GM21423 (cell line): ENCODE data around the gene IGFN1.

Experiments
- ATAC-seq: cut with Tn5 transposase; IDR thresholded peaks from one replicate; pipeline ENCODE4 v1.9.1; 2021; ENCODE audit warnings: mild to moderate bottlenecking, moderate library complexity; ENCODE audit not compliant: unreplicated experiment

IGFN1 gene

GRCh38 chr1:201190624-201191051 is at the start of gene IGFN1:
Gene IGFN1, plus strand, starts transcription at chr1:201190824. Its CDS starts 2,470 bp downstream, at chr1:201193294.
- ATAC-seq: no peak

DNA sequence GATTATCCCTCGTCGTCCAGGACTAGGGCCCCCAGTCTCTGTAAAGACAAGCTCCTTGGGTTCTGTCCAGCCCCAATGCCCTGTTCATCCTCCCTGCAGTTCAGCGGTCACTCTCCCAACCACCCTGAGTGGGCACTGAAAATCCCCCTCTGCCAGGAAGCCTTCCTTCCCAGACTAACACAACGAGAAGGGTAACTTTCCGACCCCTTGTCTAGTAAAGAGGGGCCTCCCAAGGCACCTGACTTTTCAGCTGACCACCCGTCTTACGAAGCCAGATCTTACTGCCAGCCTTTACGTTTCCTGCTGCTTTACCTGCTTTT is 49.7 kb upstream of the IGFN1 start:
- ATAC-seq: no peak

GRCh38 chr1:201141418-201141817 is 49.2 kb upstream of the IGFN1 start:
- ATAC-seq: no peak

DNA sequence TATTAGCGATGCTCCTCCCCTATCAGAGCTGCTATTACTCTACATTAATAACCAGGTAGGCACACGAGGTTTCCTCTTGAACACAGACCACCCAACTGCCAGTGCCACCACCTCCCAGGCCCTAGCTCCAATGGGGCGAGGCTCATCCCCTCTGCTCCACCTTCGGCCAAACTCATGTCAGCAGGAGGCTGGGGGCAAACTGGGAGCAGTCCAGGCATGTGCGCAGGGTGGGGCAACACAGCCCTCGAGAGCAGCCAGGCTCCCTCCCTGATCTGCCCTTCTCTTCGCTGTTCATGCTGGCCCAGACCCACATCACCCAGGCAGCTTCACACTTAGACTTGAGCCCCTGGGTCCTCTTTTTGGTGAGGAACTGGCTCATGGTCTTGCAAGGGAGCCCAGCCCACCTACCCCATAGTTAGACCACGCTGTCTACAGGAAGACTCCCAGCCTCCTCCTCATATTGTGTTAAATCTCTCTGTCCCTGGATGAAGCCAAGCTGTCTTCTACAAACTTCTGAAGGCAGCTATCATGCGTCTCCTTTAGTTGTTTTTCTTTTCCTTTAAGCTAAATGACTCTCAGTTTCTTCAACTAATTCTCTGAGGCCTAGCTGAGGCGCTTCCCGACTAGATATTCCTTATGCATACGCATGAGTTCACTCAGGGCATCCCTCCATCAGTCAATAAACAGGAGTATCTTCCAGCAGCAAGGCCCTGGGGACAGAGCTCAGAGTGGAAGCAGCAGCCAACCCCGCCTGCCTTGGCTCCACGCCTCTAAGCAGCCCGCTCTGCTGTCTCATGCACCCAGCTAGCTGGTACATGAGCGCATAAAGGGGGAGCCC is 48.4 kb upstream of the IGFN1 start:
- no peak for ATAC-seq

DNA sequence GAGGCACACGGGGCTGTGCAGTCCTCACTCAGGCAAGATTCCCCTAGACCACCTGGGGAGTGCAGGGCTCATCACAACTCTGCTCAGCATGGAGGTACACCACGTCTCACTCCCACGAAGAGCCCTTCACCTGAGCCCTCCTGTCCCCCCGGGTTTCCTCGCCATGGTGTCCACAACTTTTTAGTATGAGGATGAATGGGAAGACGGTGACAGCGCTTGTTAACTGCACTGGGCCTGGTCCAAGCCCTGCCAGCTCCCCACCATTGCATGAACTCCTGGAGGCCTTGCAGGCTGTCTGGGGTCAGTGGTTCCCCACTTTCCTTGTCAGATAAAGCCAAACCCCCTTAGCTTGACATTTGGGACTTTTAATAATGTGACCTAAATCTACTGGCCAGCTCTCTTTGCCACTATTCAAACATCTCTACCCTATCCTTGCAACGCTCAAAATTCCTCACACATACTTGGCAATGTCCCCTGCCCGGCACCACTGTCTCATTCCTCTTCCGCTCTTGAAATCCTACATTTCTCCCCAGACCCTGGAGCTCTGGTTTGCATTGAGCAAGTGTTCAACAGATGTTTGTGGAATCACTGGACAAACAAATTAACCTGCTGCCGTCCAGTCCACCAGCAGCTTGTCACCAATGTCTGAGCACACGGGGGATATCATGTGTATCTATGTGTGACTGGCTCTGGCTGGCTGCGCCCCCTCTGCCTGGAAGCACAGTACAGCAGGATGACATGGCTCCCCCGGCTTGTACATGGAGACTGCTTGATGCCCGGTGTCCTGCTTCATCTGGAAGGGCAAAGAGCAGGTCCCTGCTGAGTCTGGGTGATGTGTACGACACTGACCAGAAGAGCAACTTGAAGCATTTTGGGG is 47.5 kb upstream of the IGFN1 start:
- no peak for ATAC-seq

- ATAC-seq: no peak
Measured at GRCh38 chr1:201143726-201144635, 46.6 kb upstream of the IGFN1 start.

GRCh38 chr1:201144701-201145100 is 45.9 kb upstream of the IGFN1 start:
- ATAC-seq: no peak

GRCh38 chr1:201145132-201145531 is 45.5 kb upstream of the IGFN1 start:
- no peak for ATAC-seq

- ATAC-seq: no peak
Measured at GRCh38 chr1:201145816-201146215, 44.8 kb upstream of the IGFN1 start.

- ATAC-seq: no peak
Measured at GRCh38 chr1:201146626-201147390, 43.8 kb upstream of the IGFN1 start.

DNA sequence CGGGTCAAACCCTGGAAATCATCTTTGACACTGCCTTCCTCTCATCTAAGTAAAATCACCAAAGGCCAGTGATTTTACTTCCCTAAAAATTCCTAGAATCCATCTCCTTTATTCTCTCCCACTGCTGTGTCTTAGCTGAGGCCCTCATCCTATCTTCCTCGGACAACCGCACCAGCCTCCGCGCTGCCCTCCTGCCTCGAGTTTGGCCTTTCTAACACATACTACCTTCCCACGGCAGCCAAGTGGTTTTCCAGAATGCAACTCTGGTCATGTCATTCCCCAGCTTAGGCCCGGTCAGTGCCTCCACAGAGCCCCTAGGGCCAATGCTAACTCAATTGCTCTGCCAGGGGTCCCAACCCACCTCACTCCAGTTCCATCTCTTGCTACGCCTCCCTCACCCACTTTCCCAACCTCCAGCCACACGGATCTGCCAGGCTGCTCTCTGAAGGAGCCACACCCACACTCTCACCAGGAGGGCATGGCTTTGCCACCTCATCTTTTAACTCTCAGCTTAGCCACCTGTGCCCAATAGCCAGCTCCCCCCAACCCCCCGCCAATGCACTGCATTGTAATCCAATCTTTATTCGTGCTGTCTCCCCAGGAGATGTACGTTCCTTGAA is 43.1 kb upstream of the IGFN1 start:
- ATAC-seq: no peak

DNA sequence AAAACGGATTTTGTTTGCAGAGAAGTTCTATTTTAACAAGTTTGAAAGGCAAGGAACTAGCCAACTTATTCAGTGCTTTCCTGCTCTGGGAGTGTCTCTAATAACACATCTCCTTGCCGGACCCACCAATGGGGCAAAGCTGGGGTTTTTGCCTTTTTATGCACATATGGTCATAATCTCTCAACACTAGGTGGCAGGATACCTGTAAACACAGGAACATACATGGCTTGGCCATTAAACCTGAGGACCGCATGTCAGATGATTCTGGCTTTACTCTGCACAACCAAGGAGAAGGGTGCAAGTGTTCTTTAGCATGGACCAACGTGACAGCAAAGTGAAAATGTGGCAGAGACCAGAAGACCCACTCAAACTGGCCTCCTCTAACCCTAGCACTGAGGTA is 41.2 kb upstream of the IGFN1 start:
- ATAC-seq: no peak

DNA sequence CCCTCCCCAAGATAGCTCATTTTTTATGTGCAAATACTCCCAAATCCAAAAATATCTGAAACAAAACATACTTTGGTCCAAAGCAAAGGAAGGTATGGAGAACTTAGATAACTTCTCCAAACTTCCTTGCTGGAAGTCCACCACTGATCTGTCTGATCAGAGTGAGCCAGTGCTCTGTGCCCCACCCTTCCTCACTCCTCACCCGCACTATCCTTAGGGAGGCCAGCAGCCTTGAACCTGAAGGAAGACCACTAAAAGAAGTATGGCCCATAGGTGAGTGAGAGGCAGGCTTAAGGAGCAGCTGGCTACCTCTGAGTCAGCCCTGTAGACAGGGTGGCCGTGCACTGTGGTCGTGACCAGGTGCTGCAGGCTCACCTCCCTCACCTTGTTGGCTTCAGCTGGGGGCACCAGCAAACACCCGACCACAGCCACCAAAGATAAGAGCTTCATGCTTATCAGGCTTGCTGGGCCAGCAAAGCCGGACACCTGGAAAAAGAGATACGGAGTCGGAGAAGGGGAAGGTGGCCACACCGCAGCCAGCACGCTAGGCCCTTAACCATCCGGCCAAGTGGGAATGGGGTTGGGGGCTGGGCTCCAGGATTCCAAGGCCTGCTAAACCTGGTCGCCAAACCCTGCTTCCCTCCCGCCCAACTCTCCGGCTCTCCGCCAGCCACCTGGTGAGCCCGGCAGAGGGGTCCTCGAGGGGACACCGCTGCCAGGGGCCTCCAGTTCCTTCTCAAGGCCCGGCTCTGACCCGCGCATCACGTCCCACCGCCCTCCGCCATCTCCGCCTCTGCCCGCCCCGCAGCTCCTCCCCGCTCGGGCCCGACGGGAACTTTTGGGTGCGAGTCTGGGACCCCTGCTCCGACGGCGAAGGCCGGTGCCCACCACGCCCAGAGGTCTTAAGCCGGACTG is 36.9 kb upstream of the IGFN1 start:
- peak; percentile 71 for ATAC-seq

DNA sequence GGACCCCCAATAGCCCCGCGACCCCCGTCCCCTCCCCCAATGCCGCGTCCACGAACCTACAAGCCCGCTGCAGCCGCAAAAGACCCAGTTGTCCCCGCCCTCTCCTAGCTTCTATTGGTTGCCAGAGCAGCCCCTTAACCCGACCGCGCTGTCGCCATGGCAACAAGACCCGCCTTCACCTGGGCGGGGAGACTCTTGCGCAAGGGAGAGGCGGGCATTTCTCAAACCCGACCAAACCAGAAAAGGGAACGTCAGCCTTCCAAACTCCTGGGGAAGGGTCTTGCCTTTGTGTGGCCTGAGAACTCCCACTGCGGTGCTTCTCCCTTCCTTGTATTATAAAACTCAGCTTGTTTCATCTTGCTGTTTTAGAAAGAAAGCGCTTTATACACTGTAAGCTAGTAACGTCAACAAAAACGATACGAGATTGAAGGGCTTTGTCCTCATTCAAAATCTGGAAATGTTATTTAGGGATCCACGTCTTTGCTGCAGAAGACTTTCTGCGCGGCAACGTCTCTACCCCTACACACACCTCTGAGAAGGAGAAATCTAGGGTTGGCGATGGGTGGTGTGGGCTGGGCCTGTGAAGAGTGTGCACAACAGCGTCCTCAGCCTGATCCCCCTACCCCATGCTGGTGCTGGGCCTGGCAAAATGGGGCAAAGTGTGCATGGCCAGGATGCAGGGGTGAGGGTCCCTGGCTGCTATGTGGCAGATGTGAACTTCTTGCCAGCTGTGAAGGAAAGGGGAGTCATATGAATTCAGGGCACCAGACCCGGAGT is 36.0 kb upstream of the IGFN1 start, which contains the start of gene TMEM9:
Gene TMEM9, minus strand, starts transcription at position 86 of the 777 bp plus-strand sequence. CDS start 551 bp downstream, outside the sequence.
- ATAC-seq: peak; percentile 97

DNA sequence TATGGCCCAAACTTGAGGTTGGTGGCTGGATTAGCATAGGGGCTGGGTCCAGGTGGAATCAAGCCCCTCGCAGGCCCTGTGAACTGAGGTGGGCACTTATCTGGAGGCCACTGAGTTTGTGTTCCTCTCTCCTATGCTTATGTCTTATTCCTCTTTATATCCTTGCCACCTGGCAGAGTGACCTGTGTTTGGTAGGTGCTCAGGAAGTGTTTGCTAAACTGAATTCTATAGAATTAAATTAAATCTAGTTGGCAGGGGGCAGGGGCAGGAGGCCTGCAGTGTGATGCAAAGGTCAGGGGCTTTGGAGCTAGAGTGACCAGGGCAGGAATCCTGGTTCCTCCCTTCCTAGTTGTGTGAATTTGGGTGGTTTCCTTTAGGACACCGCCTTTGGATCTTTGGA is 35.3 kb upstream of the IGFN1 start:
- no peak for ATAC-seq

GRCh38 chr1:201156346-201156745 is 34.3 kb upstream of the IGFN1 start:
- ATAC-seq: no peak

DNA sequence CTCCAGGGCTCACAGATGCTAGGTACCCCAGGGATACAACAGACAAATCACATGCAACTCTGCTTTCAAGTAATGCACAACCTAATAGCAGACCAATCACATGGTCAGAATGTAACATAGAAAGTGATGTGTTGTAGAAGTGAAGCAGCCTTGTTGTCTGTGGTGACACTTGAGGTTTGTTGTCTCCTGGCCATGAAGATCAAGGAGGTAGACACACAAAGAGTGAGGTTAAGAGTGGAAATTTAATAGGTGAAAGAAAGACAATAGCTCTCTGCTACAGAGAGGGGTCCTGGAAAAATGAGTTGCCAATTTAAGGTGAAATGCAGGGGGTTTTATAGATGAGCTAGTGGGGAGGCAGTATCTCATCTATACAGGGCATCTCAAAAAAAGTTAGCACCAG is 33.8 kb upstream of the IGFN1 start:
- no peak for ATAC-seq

- no peak for ATAC-seq
Measured at GRCh38 chr1:201157949-201158348, 32.7 kb upstream of the IGFN1 start.
